Ectodermal cell (in vitro differentiated cells): ENCODE data around the gene DNAJB14.
A peak's percentile ranks its signal among the peaks of the same experiment; 100 is the strongest.

Source experiments
- H3K27ac ChIP-seq: 2 replicates; pipeline ENCODE4 v1.7.0; 2013; ENCODE audit warnings: mild to moderate bottlenecking, low read depth, low read length; ENCODE audit not compliant: insufficient read depth, poor library complexity, severe bottlenecking
- H3K27me3 ChIP-seq: 2 replicates; pipeline ENCODE4 v1.7.0; 2013; ENCODE audit warnings: mild to moderate bottlenecking, low read length; ENCODE audit not compliant: insufficient read depth, control insufficient read depth, poor library complexity, severe bottlenecking
- H3K36me3 ChIP-seq: one replicate; pipeline ENCODE4 v1.7.0; 2013; ENCODE audit warnings: low read length; ENCODE audit not compliant: control insufficient read depth, insufficient read depth
- H3K4me1 ChIP-seq: one replicate; pipeline ENCODE4 v1.7.0; 2013; ENCODE audit warnings: low read length; ENCODE audit not compliant: control insufficient read depth, insufficient read depth
- H3K4me3 ChIP-seq: 2 replicates; pipeline ENCODE4 v1.7.0; 2013; ENCODE audit warnings: low read depth, low read length, control low read depth; ENCODE audit not compliant: insufficient read depth
- H3K9me3 ChIP-seq: 2 replicates; pipeline ENCODE4 v1.7.0; 2013; ENCODE audit warnings: mild to moderate bottlenecking, low read length, moderate library complexity; ENCODE audit not compliant: control insufficient read depth
- WGBS, 2 experiments: methylation state at CpG; one replicate each; pipeline ENCODE4 v1.1.7; 2013; ENCODE audit warnings: missing lambda C conversion rate in 2 of 2; 5-methylcytosine and 5-hydroxymethylcytosine counted together

The DNAJB14 gene

DNA sequence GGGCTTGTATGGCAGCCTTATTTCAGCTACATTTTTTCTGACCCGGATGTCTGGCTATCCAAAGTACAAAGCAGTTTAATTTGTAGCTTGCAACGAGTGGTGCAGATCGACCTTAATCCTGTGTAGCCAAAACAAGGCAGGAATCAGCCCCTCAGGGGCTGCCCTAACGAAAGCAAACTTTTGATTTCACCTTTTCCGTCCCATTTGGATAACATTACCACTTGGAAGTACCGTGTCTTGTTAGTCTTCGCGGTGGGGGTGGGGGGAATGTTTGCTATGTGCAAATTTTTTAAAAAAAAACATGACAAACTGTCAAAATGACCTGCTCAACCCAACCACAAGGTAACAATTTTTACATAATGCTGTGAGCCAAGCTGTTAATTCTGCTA lies 766 bp upstream of the DNAJB14 start:
- Histone ChIP-seq H3K27ac (peak overlapping the region; percentile 91), H3K36me3 (peaks cover 4% of the 10 kb centered on the region), H3K9me3 (no peaks in the 10 kb centered on the region), H3K27me3 (no peaks in the 10 kb centered on the region), H3K4me1 (peaks cover 11% of the 10 kb centered on the region), H3K4me3 (peak overlapping the region; percentile 79)
- 27 to 33% methylated on average over 5 of the region's 8 CpGs for WGBS, 2 experiments

DNA sequence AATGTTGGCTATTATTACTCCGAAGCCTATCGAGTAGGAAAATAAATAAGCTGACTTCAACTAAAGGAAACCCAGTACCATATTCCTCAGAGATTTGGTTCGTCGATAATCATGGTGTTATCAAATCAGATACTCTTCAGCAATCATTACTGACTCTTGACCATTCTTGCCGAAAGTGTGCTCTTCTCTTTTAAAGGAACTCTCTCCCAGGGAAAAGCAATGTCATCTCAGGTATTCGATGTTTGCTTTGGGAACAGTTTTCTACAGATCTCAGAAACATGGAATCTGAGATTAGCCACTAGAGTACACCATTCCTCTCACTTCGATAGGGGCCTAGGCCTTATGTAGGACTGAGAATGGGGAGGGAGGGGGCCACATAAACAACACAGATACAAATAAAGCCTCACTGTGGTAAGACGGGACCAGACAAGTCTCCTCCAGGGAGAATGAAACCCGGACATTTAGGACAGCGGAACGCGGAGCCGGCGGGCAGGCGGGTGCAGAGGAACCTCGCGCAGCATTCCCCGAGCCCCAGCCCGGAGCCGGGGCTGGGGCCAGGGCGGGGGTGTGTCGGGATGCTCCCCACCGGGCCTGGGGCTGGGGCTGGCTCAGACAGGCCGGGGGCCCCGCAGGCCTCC lies 581 bp downstream of the DNAJB14 start:
- Histone ChIP-seq H3K27me3 (no peaks in the 10 kb centered on the region), H3K4me1 (peaks cover 11% of the 10 kb centered on the region), H3K4me3 (peak overlapping the region; percentile 79), H3K36me3 (peaks cover 4% of the 10 kb centered on the region), H3K27ac (peak overlapping the region; percentile 91), H3K9me3 (no peaks in the 10 kb centered on the region)
- 5% methylated on average over 24 to 25 of the region's 25 CpGs for WGBS, 2 experiments

- Histone ChIP-seq H3K9me3 (no peaks in the 10 kb centered on the region), H3K27ac (no peak overlapping the region), H3K4me1 (peaks cover 11% of the 10 kb centered on the region), H3K36me3 (peaks cover 4% of the 10 kb centered on the region), H3K4me3 (no peak overlapping the region), H3K27me3 (no peaks in the 10 kb centered on the region)
- WGBS, 2 experiments = 83 to 100% methylated on average over 1 to 2 of the region's 2 CpGs
These were observed 2.4 kb downstream of the DNAJB14 start for GRCh38 chr4:99943904-99944437.

DNA sequence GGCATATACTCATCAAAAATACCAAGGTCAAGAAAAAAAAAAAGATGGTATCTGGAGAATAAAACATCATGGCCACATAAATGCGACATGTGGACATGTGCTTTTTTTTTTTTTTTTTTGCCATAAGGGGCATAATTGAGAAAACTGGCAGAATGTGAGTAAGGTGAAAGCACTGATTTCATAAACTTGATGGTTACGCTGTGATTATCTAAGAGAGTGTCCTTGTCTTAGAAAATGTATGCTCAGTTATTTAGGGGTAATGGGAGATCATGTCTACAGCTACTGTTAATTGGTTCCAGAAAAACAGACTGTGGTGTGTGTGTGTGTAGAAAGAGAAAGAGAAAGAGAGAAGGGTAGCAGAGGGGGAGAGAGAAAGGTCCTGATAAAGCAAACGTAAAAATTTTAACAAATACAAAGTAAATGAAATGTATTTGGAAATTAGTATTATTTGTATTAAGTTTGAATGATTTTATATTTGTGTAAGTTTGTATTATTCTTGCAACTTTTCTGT lies 8.1 kb downstream of the DNAJB14 start:
- H3K27me3 ChIP-seq = no peaks in the 10 kb centered on the region
- peaks cover 10% of the 10 kb centered on the region for H3K36me3 ChIP-seq
- H3K9me3 ChIP-seq = no peaks in the 10 kb centered on the region
- WGBS, 2 experiments = 93 to 97% methylated on average over 2 to 3 of the region's 3 CpGs
- H3K27ac ChIP-seq = no peak overlapping the region
- H3K4me1 ChIP-seq = no peaks in the 10 kb centered on the region
- H3K4me3 ChIP-seq = no peak overlapping the region

DNA sequence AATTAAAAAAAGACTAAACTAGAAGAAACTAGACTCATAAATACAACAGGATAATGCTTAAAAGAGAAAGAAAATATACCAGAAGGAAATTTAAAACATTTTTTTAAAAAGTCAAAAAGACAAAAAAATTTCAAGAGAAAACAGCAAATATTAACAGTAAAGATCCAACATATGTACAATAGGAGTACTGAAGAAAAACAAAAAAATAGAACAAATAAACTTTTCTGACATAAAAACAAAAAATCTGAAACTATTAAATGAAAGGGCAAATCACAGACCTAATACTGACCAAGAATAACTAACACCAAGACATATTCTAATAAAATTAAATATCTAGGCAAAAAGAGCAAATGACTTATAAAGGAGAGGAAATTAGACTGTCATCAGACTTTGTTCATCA lies 11.5 kb downstream of the DNAJB14 start:
- Histone ChIP-seq H3K36me3 (peaks cover 13% of the 10 kb centered on the region), H3K27ac (no peak overlapping the region), H3K9me3 (no peaks in the 10 kb centered on the region), H3K4me1 (no peaks in the 10 kb centered on the region), H3K27me3 (no peaks in the 10 kb centered on the region), H3K4me3 (no peak overlapping the region)

DNA sequence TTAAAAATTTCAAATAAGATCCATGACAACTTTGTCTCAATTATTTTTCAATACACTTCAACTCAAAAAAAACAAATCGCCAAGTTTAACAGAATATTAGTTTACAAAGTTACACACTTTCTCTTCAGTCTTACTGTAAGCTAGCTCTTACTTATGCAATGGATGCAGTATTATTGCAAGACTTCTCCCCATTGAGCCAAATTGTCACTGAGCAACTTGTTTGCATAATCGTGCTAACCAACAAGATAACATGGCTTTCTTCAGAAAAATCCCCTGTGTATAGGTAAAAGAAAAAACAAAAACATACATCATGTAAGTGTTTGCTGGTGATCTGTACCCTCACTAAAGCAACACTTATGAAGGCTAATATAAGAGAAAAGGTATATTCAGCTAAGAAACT lies 18.9 kb downstream of the DNAJB14 start:
- WGBS, 2 experiments = 82 to 100% methylated on average over 1 to 2 of the region's 2 CpGs
- Histone ChIP-seq H3K36me3 (peaks cover 3% of the 10 kb centered on the region), H3K9me3 (no peaks in the 10 kb centered on the region), H3K4me1 (no peaks in the 10 kb centered on the region), H3K27ac (no peak overlapping the region), H3K27me3 (no peaks in the 10 kb centered on the region), H3K4me3 (no peak overlapping the region)

DNA sequence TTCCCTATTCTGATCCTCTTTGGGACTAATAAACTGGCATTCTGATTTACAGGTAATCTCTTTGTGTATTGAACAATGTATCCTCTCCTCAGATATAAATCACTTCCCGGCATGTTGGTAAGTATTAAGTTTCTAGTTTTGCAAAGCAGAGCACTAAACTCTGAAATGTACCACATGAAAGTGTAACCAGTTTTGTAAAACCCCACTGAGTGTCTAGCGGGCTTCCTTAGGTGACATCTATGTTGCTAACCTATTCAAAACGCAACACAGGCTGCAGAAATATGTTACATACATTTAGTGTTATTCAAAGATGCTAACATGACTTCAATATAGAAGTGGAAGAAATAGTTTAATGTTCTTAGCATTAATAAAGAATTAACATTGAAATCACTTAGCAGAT lies 25.2 kb downstream of the DNAJB14 start:
- Histone ChIP-seq H3K36me3 (peaks cover 5% of the 10 kb centered on the region), H3K27ac (no peak overlapping the region), H3K9me3 (no peaks in the 10 kb centered on the region), H3K4me3 (no peak overlapping the region), H3K27me3 (no peaks in the 10 kb centered on the region), H3K4me1 (no peaks in the 10 kb centered on the region)
- 91 to 100% methylated on average over 2 to 3 of the region's 3 CpGs for WGBS, 2 experiments

GRCh38 chr4:99918656-99919055 lies 27.8 kb downstream of the DNAJB14 start:
- H3K4me1 ChIP-seq = no peaks in the 10 kb centered on the region
- no peak overlapping the region for H3K4me3 ChIP-seq
- peaks cover 5% of the 10 kb centered on the region for H3K36me3 ChIP-seq
- H3K27me3 ChIP-seq = no peaks in the 10 kb centered on the region
- H3K9me3 ChIP-seq = no peaks in the 10 kb centered on the region
- no peak overlapping the region for H3K27ac ChIP-seq
- 90 to 100% methylated on average over 2 of the region's 2 CpGs for WGBS, 2 experiments

GRCh38 chr4:99917575-99917974 lies 28.8 kb downstream of the DNAJB14 start:
- peaks cover 5% of the 10 kb centered on the region for H3K36me3 ChIP-seq
- no peaks in the 10 kb centered on the region for H3K4me1 ChIP-seq
- H3K27ac ChIP-seq = no peak overlapping the region
- H3K9me3 ChIP-seq = no peaks in the 10 kb centered on the region
- no peaks in the 10 kb centered on the region for H3K27me3 ChIP-seq
- 90 to 95% methylated on average over 3 of the region's 3 CpGs for WGBS, 2 experiments
- H3K4me3 ChIP-seq = no peak overlapping the region

DNA sequence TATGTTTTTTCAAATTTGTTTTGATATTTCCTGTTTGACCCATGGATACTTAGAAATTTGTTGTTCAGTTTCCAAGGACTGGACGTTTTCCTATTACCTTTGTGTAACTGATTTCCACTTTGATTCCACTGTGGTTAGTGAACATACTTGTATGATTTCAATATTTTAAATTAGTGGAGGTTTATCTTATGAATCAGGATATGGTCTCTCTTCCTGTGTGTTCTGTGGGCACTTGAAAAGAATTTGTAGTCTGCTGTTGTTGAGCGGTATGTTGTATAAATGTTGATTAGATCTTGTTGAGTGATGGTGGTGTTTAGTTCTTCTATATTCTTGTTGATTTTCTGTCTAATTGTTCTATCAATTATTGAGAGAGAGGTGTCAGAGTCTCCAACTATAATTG lies 31.0 kb downstream of the DNAJB14 start:
- H3K36me3 ChIP-seq = peaks cover 5% of the 10 kb centered on the region
- H3K27ac ChIP-seq = no peak overlapping the region
- no peaks in the 10 kb centered on the region for H3K9me3 ChIP-seq
- no peak overlapping the region for H3K4me3 ChIP-seq
- H3K4me1 ChIP-seq = no peaks in the 10 kb centered on the region
- WGBS, 2 experiments = 94 to 100% methylated on average over 2 of the region's 2 CpGs
- no peaks in the 10 kb centered on the region for H3K27me3 ChIP-seq
